Hippocampal formation (tissue), 2 donors: Measurements from ENCODE around the gene NFATC2.
"Not testable (repeated sequence)": the region's sequence is repeated elsewhere in the genome, so short reads cannot be mapped to it uniquely, and the experiment has no call there.

ENCODE experiments used
- DNase-seq, 2 donors: peaks; one replicate each; lab custom pipeline; 2025; lab: John Stamatoyannopoulos, UW

NFATC2 gene

GRCh38 chr20:51494241-51495110 is 48.0 kb downstream of the NFATC2 start:
- DNase-seq: no peak

DNA sequence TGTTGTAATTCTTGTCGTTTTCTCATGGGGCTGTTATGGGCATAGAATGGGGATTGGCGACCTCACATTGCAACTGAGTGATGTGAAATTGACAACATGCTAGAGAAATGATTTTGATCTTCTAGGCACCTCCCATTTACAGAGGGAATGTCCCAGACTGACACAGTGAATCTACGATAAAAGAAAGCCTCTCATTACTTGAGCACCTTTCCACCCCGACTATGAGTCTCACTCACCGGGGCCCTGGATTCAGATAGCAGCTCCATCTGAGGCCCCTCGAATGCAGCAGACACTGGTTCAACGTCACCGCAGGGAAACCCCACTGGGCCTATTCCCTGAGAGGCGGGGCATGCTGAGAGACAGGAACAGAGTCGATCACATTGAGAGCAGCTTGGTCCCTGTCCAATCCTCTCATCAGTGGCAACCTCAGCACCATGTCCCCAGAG is 49.1 kb downstream of the NFATC2 start:
- no peak for DNase-seq

- no peak for DNase-seq
These were observed 50.1 kb downstream of the NFATC2 start for GRCh38 chr20:51492167-51493092.

- DNase-seq: no peak
These were observed 51.1 kb downstream of the NFATC2 start for GRCh38 chr20:51491393-51491792.

GRCh38 chr20:51490635-51491034 is 51.9 kb downstream of the NFATC2 start:
- no peak for DNase-seq

- no peak for DNase-seq
These were observed 52.9 kb downstream of the NFATC2 start for GRCh38 chr20:51489611-51490010.

DNA sequence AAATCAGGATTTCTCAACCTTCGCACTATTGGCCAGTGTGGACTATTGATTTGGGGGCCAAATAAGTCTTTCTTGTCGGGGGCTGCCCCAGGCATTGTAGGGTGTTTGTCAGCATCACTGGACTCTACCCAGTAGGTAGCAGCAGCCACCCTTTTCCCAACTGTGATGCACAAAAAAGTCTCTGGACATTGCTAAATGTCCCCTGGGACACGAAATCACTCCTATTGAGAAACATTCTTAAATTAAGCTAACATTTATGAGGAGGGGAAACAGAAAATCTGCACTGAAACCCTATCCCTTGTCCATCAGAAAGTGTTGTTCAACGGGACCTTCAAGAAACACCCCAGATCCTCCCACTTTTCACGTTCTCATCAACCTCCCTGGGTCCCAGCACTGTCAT is 54.2 kb downstream of the NFATC2 start:
- DNase-seq: no peak

DNA sequence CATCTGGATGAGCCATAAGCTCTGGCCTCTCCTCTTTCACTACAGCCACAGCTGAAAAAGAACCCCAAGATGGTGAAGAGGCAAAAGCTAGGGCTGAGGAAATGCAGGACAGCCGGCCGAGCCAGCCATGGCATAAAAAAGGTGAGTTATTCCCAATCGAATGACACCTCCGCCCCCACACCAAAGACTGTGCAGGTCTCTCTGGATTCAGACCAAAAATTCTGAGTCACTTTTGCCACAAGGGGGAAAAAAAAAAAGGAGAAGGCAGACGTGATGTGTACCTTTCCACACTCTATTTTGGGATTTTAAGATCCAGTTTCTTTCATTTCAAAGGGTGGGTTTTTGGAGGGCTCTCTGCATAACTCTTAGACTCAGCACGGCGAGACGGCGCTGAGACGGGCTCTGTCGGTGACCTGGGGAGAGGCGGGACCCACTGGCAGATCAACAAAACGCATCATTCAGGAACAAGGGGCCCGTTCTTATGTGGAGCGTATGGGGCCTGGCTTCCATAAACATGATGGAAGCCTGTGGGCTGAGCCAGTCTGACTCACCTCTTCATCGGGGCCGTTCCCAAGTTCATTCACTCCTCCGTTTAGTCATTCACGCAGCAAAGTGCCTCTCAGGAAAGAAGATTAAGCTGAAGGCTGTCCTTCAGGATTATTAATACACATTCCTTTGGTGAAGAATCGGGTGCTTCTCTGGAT is 54.8 kb downstream of the NFATC2 start:
- no peak for DNase-seq

DNA sequence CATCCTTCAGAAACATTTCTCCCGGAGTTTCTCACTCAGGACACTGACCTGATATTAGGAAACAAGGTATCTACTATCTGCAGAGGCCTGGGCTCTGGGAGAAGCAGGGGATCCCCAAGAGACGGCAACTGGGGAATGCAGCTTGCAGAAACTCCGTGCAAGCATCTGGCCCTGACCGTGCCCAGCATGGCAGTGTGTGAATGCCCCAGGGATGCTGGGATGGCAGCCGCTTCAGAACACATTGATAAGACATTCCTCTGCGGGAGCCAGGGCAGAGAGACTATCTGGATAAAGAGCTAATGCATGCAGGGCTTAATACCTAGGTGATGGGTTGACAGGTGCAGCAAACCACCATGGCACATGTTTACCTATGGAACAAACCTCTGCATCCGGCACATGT is 55.4 kb downstream of the NFATC2 start:
- DNase-seq: no peak

DNA sequence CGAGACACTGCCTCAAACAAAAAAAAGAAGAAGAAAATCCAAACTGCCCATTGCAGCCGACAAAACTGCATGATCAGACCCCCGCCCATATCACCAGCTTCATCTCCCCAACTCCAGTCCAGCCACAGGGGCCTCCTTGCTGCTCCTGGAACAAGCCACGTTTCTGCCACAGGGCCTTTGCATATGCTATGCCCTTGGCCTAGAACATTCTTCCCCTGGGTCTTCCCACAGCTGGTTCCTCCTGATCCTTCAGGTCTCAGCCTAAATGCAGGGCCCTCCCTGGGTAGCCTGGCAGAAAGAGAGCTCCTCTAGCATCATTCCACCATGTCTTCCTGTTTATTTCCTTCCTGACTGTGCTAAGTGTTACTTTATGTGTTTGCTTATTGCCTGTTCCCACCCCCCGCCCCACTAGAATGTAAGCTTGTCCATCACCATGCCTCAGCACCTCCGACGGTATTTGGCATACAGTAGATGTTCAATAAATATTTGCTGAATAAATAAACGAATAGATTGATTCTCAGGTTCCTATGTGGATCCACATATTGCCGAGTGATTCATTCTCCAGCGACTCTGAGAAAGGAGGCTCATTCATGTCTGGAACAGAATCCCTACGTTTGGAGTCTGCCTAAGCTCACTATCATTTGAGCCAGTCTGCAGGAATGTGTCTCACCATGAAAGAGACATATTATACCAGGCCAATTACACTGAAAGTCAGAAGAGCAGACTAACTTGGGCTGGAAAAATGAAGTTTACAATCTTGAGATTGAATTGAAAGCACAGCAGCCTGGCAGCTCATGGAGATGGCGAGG is 56.1 kb downstream of the NFATC2 start:
- DNase-seq: no peak

- DNase-seq: no peak
These were observed 57.7 kb downstream of the NFATC2 start for GRCh38 chr20:51484831-51485230.

- no peak for DNase-seq
These were observed 58.2 kb downstream of the NFATC2 start for GRCh38 chr20:51484141-51484815.

GRCh38 chr20:51482836-51483473 is 59.6 kb downstream of the NFATC2 start:
- no peak for DNase-seq

GRCh38 chr20:51481341-51481914 is 61.1 kb downstream of the NFATC2 start:
- DNase-seq: no peak

GRCh38 chr20:51480507-51481270 is 61.8 kb downstream of the NFATC2 start:
- no peak for DNase-seq

DNA sequence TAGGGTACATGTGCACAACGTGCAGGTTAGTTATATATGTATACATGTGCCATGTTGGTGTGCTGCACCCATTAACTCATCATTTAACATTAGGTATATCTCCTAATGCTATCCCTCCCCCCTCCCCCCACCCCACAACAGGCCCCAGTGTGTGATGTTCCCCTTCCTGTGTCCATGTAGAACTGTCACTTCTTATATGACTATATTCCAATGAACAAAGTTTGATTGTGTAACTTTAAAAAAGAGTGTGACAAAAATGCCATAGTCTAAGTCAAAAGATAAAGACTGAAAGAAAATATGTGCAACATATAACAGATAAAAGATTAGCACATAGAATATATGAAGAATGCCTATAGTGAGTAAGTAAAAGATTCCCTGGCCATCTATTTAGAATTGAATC is 66.4 kb downstream of the NFATC2 start:
- DNase-seq: not testable (repeated sequence)

- DNase-seq: no peak
These were observed 68.7 kb downstream of the NFATC2 start for GRCh38 chr20:51473771-51474170.

DNA sequence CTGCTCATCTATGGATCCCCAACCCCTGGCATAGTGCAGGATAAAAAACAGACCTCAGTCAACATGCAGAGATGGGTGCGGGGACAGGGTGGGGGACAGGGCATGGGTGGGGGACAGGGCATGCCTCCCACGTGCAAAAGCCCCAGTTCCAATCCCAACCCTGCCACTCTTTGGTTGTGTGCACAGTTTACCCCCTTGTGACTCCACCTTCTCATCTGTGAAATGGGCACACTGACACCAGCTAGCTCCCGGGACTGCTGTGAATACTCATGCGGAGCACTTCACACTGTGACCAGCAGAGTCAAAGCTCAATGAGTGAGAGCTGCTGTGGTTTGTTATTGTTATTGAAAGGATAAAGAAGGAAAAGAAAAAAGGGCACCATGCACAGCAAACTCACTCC is 69.3 kb downstream of the NFATC2 start:
- DNase-seq: no peak

GRCh38 chr20:51470907-51471411 is 71.6 kb downstream of the NFATC2 start:
- DNase-seq: no peak
